ENCODE data around the gene MOB4. TPM values are rescaled to one million over a fixed set of nuclear protein-coding genes. Genes with fewer than 3 reads are reported as not detected.

Gene MOB4
- total RNA-seq, 2 experiments from 2014 or later: 23.0 to 34.6 TPM

DNA sequence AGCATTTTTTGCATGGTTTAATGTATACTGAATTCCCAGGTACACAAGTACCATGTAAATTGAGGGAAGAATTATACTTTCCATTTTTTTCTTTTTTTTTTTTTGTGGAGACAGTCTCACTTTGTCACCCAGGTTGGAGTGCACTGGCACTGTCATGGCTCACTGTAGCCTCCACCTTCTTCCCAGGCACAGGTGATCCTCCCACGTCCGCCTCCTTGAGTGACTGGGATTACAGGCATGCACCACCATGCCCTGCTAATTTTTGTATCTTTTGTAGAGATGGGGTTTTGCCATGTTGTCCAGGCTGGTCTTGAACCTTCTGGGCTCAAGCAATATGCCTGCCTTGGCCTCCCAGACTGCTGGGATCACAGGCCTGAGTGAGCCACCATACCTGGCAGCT, 11.9 kb upstream of the MOB4 start:
- Histone ChIP-seq H3K27ac (ENCODE audit: low read depth, low read length, poor library complexity, severe bottlenecking) (no peak overlapping the region), H3K79me2 (ENCODE audit: insufficient read depth, low read depth, low read length) (peaks cover 52% of the 10 kb centered on the region), H2AFZ (ENCODE audit: low read length) (no peak overlapping the region), H3K36me3 (ENCODE audit: insufficient read depth, low read length) (peaks cover 76% of the 10 kb centered on the region), H3K9me2 (ENCODE audit: insufficient read depth, low read length) (no peaks in the 10 kb centered on the region), H3K4me1 (ENCODE audit: insufficient read depth, low read length, poor library complexity, severe bottlenecking) (peaks cover 23% of the 10 kb centered on the region), H3K9me3 (ENCODE audit: low read length) (no peaks in the 10 kb centered on the region), H4K20me1 (ENCODE audit: insufficient read depth, low read length) (peaks cover 21% of the 10 kb centered on the region), H3K4me2 (ENCODE audit: low read length) (no peak overlapping the region), H3K4me3 (ENCODE audit: low read depth, low read length, poor library complexity, severe bottlenecking) (no peak overlapping the region)
- no TSS peak for BruUV-seq (replicated peaks)
- no peak for TF ChIP-seq EZH2phosphoT487 (IDR thresholded peaks at IDR 0.05; ENCODE audit: borderline replicate concordance, low read depth, low read length)
- TF ChIP-seq, protein P1, sequence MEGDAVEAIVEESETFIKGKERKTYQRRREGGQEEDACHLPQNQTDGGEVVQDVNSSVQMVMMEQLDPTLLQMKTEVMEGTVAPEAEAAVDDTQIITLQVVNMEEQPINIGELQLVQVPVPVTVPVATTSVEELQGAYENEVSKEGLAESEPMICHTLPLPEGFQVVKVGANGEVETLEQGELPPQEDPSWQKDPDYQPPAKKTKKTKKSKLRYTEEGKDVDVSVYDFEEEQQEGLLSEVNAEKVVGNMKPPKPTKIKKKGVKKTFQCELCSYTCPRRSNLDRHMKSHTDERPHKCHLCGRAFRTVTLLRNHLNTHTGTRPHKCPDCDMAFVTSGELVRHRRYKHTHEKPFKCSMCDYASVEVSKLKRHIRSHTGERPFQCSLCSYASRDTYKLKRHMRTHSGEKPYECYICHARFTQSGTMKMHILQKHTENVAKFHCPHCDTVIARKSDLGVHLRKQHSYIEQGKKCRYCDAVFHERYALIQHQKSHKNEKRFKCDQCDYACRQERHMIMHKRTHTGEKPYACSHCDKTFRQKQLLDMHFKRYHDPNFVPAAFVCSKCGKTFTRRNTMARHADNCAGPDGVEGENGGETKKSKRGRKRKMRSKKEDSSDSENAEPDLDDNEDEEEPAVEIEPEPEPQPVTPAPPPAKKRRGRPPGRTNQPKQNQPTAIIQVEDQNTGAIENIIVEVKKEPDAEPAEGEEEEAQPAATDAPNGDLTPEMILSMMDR (conservative IDR thresholded peaks at IDR 0.05; ENCODE audit: low read length): no peak
- ChIA-PET POLR2A (interaction anchor here (0.5 to 10.2 kb wide), 2 partner anchors 10 to 47 kb away, joined by 3 to 136 read pairs; partner anchors contain the start of gene MOB4), CTCF (ENCODE audit: unreplicated experiment) (no interaction called here)
- DNase-seq (ENCODE audit: low spot score): no peak
- intact Hi-C loops (cut with micrococcal nuclease; ENCODE audit: unreplicated experiment): no loop called here

DNA sequence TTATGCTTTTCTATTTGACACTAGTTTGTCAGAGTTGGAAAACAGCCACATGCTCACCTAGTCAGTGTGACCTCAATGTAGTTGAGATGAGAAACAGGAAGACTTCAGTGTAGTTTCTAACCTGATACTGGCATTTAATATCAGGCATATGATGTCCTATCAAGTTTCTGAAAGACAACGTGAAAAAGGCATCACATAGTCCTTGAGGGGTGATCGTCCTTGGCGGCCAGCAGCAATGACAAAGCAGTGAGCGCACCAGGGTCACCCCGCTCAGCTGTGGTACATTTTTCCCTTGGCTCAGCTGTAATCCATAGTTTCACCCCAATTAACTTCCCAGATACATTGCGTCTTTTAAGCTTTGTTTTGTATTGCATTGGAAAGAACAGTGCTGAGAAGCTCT, 11.4 kb upstream of the MOB4 start:
- TF ChIP-seq EZH2phosphoT487 (IDR thresholded peaks at IDR 0.05; ENCODE audit: borderline replicate concordance, low read depth, low read length): no peak
- TF ChIP-seq, protein P1 (conservative IDR thresholded peaks at IDR 0.05; ENCODE audit: low read length): no peak
- Histone ChIP-seq H3K79me2 (ENCODE audit: insufficient read depth, low read depth, low read length) (peaks cover 47% of the 10 kb centered on the region), H3K4me1 (ENCODE audit: insufficient read depth, low read length, poor library complexity, severe bottlenecking) (peaks cover 23% of the 10 kb centered on the region), H2AFZ (ENCODE audit: low read length) (no peak overlapping the region), H3K36me3 (ENCODE audit: insufficient read depth, low read length) (peaks cover 72% of the 10 kb centered on the region), H3K4me2 (ENCODE audit: low read length) (no peak overlapping the region), H3K4me3 (ENCODE audit: low read depth, low read length, poor library complexity, severe bottlenecking) (no peak overlapping the region), H4K20me1 (ENCODE audit: insufficient read depth, low read length) (peaks cover 21% of the 10 kb centered on the region), H3K9me2 (ENCODE audit: insufficient read depth, low read length) (no peaks in the 10 kb centered on the region), H3K27ac (ENCODE audit: low read depth, low read length, poor library complexity, severe bottlenecking) (no peak overlapping the region), H3K9me3 (ENCODE audit: low read length) (no peaks in the 10 kb centered on the region)
- CTCF ChIA-PET (ENCODE audit: unreplicated experiment): no interaction called here
- no TSS peak for BruUV-seq (replicated peaks)
- POLR2A ChIA-PET: interaction anchor here (10.2 kb wide), 1 partner anchor 10 kb away, joined by 136 read pairs; the partner anchor contains the start of gene MOB4
- intact Hi-C loops (cut with micrococcal nuclease; ENCODE audit: unreplicated experiment): no loop called here
- DNase-seq (ENCODE audit: low spot score): no peak

DNA sequence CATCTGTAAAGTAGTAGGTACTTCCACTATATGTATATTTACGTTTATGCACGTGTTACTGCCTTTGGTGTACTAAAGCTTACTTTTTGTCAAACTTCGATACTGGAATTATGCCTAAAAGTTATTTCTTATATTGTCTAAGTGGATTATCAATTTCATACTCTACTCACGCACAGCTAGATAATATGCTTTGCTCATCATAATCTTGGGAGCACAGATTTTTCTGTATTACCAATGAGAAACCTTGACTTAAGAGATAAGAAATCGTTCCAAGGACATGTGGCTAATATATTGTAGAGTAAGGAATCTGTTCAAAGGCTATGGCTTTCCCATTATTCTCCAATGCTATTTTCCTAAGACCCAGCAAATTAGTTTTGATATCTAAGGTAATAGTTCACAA, 9.2 kb upstream of the MOB4 start:
- Histone ChIP-seq H3K27ac (ENCODE audit: low read depth, low read length, poor library complexity, severe bottlenecking) (no peak overlapping the region), H3K4me1 (ENCODE audit: insufficient read depth, low read length, poor library complexity, severe bottlenecking) (peaks cover 20% of the 10 kb centered on the region), H2AFZ (ENCODE audit: low read length) (no peak overlapping the region), H3K9me3 (ENCODE audit: low read length) (no peaks in the 10 kb centered on the region), H3K4me3 (ENCODE audit: low read depth, low read length, poor library complexity, severe bottlenecking) (no peak overlapping the region), H3K79me2 (ENCODE audit: insufficient read depth, low read depth, low read length) (peaks cover 31% of the 10 kb centered on the region), H3K9me2 (ENCODE audit: insufficient read depth, low read length) (no peaks in the 10 kb centered on the region), H3K4me2 (ENCODE audit: low read length) (no peak overlapping the region), H3K36me3 (ENCODE audit: insufficient read depth, low read length) (peaks cover 62% of the 10 kb centered on the region), H4K20me1 (ENCODE audit: insufficient read depth, low read length) (peaks cover 18% of the 10 kb centered on the region)
- POLR2A ChIA-PET: interaction anchor here (10.2 kb wide), 1 partner anchor 8 kb away, joined by 136 read pairs; the partner anchor contains the start of gene MOB4
- TF ChIP-seq, protein P1 (conservative IDR thresholded peaks at IDR 0.05; ENCODE audit: low read length): no peak
- CTCF ChIA-PET (ENCODE audit: unreplicated experiment): no interaction called here
- intact Hi-C loops (cut with micrococcal nuclease; ENCODE audit: unreplicated experiment): no loop called here
- BruUV-seq (replicated peaks): no TSS peak
- no peak for DNase-seq (ENCODE audit: low spot score)

All from OCI-LY7 (cell line).